Naive thymus-derived CD4-positive, alpha-beta T cell (primary cell): ENCODE measurements around the gene RAB1A. TPM values are rescaled to one million over a fixed set of nuclear protein-coding genes. Genes with fewer than 3 reads are reported as not detected.
A peak's percentile ranks its signal among the peaks of the same experiment; 100 is the strongest.

ENCODE experiments used
- ATAC-seq: fragments of 150-1000 bp; cut with Tn5 transposase; 2 replicates; pipeline ENCODE4 v1.10.0; 2021; ENCODE audit warnings: mild to moderate bottlenecking, moderate library complexity
- CTCF ChIA-PET: fragments of 350-600 bp; sonication (Branson Sonifier 250); formaldehyde crosslinking; loops from one replicate; lab custom pipeline; 2021; ENCODE audit warnings: antibody characterized with exemption; lab: Charles Lee
- POLR2A ChIA-PET: fragments of 350-600 bp; sonication (Branson Sonifier 250); formaldehyde crosslinking; loops from one replicate; lab custom pipeline; 2021; ENCODE audit warnings: antibody characterized with exemption, inconsistent platforms; lab: Charles Lee
- DNase-seq, 9 donors: peaks; one replicate each; pipeline versions ENCODE4 v3.0.0 to v3.0.0-alpha.2; 2020 to 2022; ENCODE audit warnings: mixed read lengths in 1 of 9
- H3K27ac ChIP-seq: one replicate; pipeline ENCODE4 v1.7.0; 2013; ENCODE audit warnings: mild to moderate bottlenecking, low read depth, low read length, moderate library complexity
- H3K27me3 ChIP-seq, 2 donors: one replicate each; pipeline ENCODE4 v1.7.0; 2013; ENCODE audit warnings: low read length in 2 of 2, mild to moderate bottlenecking in 2 of 2, moderate library complexity in 2 of 2; ENCODE audit not compliant: control insufficient read depth in 2 of 2, insufficient read depth in 2 of 2
- H3K36me3 ChIP-seq, 3 experiments: 1 replicate in 2 of 3; 2 replicates in 1 of 3; pipeline ENCODE4 v1.7.0; 2013; ENCODE audit warnings: low read length in 3 of 3, mild to moderate bottlenecking in 3 of 3, moderate library complexity in 1 of 3; ENCODE audit not compliant: insufficient read depth in 3 of 3, control insufficient read depth in 2 of 3
- H3K4me1 ChIP-seq, 2 donors: one replicate each; pipeline ENCODE4 v1.7.0; 2013; ENCODE audit warnings: low read length in 2 of 2, mild to moderate bottlenecking in 2 of 2, moderate library complexity in 1 of 2; ENCODE audit not compliant: control insufficient read depth in 2 of 2, insufficient read depth in 2 of 2
- H3K4me3 ChIP-seq: 2 replicates; pipeline ENCODE4 v1.7.0; 2013; ENCODE audit warnings: mild to moderate bottlenecking, low read length
- H3K9me3 ChIP-seq, 3 experiments: 1 replicate in 2 of 3; 2 replicates in 1 of 3; pipeline ENCODE4 v1.7.0; 2013; ENCODE audit warnings: low read length in 3 of 3; ENCODE audit not compliant: control insufficient read depth in 2 of 3
- H3K27ac Mint-ChIP-seq, 9 donors: one replicate each; pipeline ENCODE4 v1.8.0; 2020 to 2022; ENCODE audit warnings: mixed read lengths in 9 of 9, mild to moderate bottlenecking in 8 of 9, moderate library complexity in 5 of 9, inconsistent platforms in 2 of 9
- H3K27me3 Mint-ChIP-seq, 5 donors: one replicate each; pipeline ENCODE4 v1.8.0; 2021 to 2022; ENCODE audit warnings: mixed read lengths in 5 of 5, mild to moderate bottlenecking in 1 of 5
- H3K36me3 Mint-ChIP-seq, 5 donors: one replicate each; pipeline ENCODE4 v1.8.0; 2020 to 2022; ENCODE audit warnings: mixed read lengths in 5 of 5, mild to moderate bottlenecking in 3 of 5, inconsistent platforms in 1 of 5
- H3K4me1 Mint-ChIP-seq, 7 donors: one replicate each; pipeline ENCODE4 v1.8.0; 2020 to 2022; ENCODE audit warnings: mixed read lengths in 7 of 7, mild to moderate bottlenecking in 3 of 7, inconsistent platforms in 1 of 7
- H3K4me3 Mint-ChIP-seq, 10 donors: one replicate each; pipeline ENCODE4 v1.8.0; 2020 to 2022; ENCODE audit warnings: mild to moderate bottlenecking in 10 of 10, mixed read lengths in 10 of 10, moderate library complexity in 6 of 10, inconsistent platforms in 2 of 10
- H3K9me3 Mint-ChIP-seq, 11 donors: one replicate each; pipeline ENCODE4 v1.8.0; 2020 to 2022; ENCODE audit warnings: mixed read lengths in 11 of 11, mild to moderate bottlenecking in 4 of 11, inconsistent platforms in 1 of 11, moderate library complexity in 1 of 11
- intact Hi-C, 2 donors: fragments of 100-400 bp; cut with micrococcal nuclease; formaldehyde crosslinking; loops; one replicate each; pipeline ENCODE4 v1.15.1; 2023
- polyA plus RNA-seq, 2 donors: library from polyadenylated mRNA; unstranded; fragments of 300-500 nt; fragmentation: Illumina TruSeq; gene quantifications; one replicate each; pipeline ENCODE4 v1.2.3, GENCODE V29; 2021
- total RNA-seq, 6 experiments: library from RNA in 5 of 6; stranded (reverse) in 5 of 6; gene quantifications; 1 replicate in 5 of 6; 2 replicates in 1 of 6; pipeline ENCODE4 v1.2.3 and lab custom pipeline; 2021 to 2026

RAB1A gene
- total and polyA plus RNA-seq, 7 experiments from 2014 or later, result 48.8 to 78.6 (median 61.4) TPM

DNA sequence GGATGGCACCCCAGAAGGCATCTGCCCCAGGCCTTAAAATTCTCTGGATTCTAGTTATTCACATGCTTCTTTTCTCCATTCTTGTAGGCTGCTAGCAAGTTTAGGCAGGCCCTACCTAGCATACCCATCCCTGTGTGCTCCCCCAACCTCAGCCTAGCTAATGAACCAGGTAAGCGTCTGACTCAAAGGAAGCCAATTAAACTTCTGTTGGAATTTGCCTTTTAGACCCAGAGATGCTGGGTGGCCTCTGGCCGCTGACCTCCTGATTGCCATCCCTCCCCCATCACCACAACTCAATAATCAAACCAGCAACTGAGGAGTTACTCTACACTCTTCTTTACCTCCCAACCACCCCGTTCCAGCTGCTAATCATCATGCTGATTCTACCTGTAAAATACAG is 92.7 kb downstream of the RAB1A start:
- peaks cover 0 to 2% (median 0%) of the 10 kb centered on the region in 5 donors for H3K27me3 Mint-ChIP-seq
- CTCF ChIA-PET, result interaction anchor here (0.5 to 0.6 kb wide), 3 partner anchors 10 to 1176 kb away, joined by 3 to 4 read pairs (median 3); no protein-coding TSS in a partner anchor
- Histone ChIP-seq H3K36me3 (no peaks in the 10 kb centered on the region), H3K4me1 (peaks cover 5% of the 10 kb centered on the region in 2 donors), H3K4me3 (no peak overlapping the region), H3K27ac (no peak overlapping the region), H3K27me3 (no peaks in the 10 kb centered on the region), H3K9me3 (no peaks in the 10 kb centered on the region)
- ATAC-seq (no peak), DNase-seq (no peak)
- peaks cover 5 to 23% (median 20%) of the 10 kb centered on the region in 7 donors for H3K4me1 Mint-ChIP-seq
- H3K27ac Mint-ChIP-seq, result peak overlapping the region in 1 of 9 donors; percentile 26
- intact Hi-C loops, result no loop called here
- POLR2A ChIA-PET, result interaction anchor here (1.0 kb wide), 1 partner anchor 93 kb away, joined by 4 read pairs; the partner anchor contains the start of gene RAB1A
- H3K36me3 Mint-ChIP-seq, result peaks cover 0 to 5% (median 0%) of the 10 kb centered on the region in 5 donors
- H3K4me3 Mint-ChIP-seq, result no peak overlapping the region
- H3K9me3 Mint-ChIP-seq, result no peaks in the 10 kb centered on the region

Other genes with a start within 250 kb of the RAB1A start
- gene SLC1A4, start 140.7 kb downstream of the RAB1A start, total RNA-seq, result 10 to 100 TPM in 1 of 5 experiments, 1 to 10 TPM in 4; 1.1 to 34.5 (median 2.2) TPM
- under 1 TPM in 1 of 2 donors, not detected in 1; 0.33 TPM for gene SLC1A4, start 140.7 kb downstream of the RAB1A start, polyA plus RNA-seq
- 10 to 100 TPM in 4 of 5 experiments, 1 to 10 TPM in 1; 8.5 to 52.0 (median 20.8) TPM for gene CEP68, start 73.7 kb downstream of the RAB1A start, total RNA-seq
- 10 to 100 TPM; 25.6 to 36.0 TPM for gene CEP68, start 73.7 kb downstream of the RAB1A start, polyA plus RNA-seq
- gene ACTR2, start 97.7 kb upstream of the RAB1A start, total RNA-seq, result 100 to 1,000 TPM; 180 to 435 (median 287) TPM
- 100 to 1,000 TPM; 233 to 237 TPM for gene ACTR2, start 97.7 kb upstream of the RAB1A start, polyA plus RNA-seq